GM21381 (cell line): Measurements from ENCODE around the gene PRRT3.
"Not testable (repeated sequence)": the region's sequence is repeated elsewhere in the genome, so short reads cannot be mapped to it uniquely, and the experiment has no call there.

Source experiments
- ATAC-seq: cut with Tn5 transposase; IDR thresholded peaks from one replicate; pipeline ENCODE4 v1.9.1; 2021; ENCODE audit warnings: mild to moderate bottlenecking, moderate library complexity; ENCODE audit not compliant: unreplicated experiment

The PRRT3 gene

GRCh38 chr3:9899289-9899791 lies 52.9 kb downstream of the PRRT3 start:
- ATAC-seq = no peak

GRCh38 chr3:9898467-9899241 lies 53.6 kb downstream of the PRRT3 start:
- no peak for ATAC-seq

GRCh38 chr3:9897408-9898372 lies 54.5 kb downstream of the PRRT3 start:
- peak; percentile 60 for ATAC-seq

- not testable (repeated sequence) for ATAC-seq
These were observed 55.3 kb downstream of the PRRT3 start for GRCh38 chr3:9896755-9897407.

- not testable (repeated sequence) for ATAC-seq
These were observed 56.5 kb downstream of the PRRT3 start for GRCh38 chr3:9895715-9896114.
